CD8-positive, alpha-beta memory T cell (primary cell): ENCODE results near the gene TRERF1. TPM values are rescaled to one million over a fixed set of nuclear protein-coding genes. Genes with fewer than 3 reads are reported as not detected.

Experiments
- CTCF ChIA-PET: fragments of 350-600 bp; sonication (Branson Sonifier 250); formaldehyde crosslinking; loops from one replicate; lab custom pipeline; 2021; ENCODE audit warnings: antibody characterized with exemption; lab: Charles Lee
- POLR2A ChIA-PET: fragments of 350-600 bp; sonication (Branson Sonifier 250); formaldehyde crosslinking; loops from one replicate; lab custom pipeline; 2021; ENCODE audit warnings: antibody characterized with exemption; lab: Charles Lee
- DNase-seq, 5 donors: peaks; one replicate each; pipeline versions ENCODE4 v3.0.0 to v3.0.0-alpha.2; 2020 to 2022; ENCODE audit warnings: mixed read lengths in 1 of 5
- H3K27ac ChIP-seq: one replicate; pipeline ENCODE4 v1.7.0; 2013; ENCODE audit warnings: low read depth, mild to moderate bottlenecking, low read length, moderate library complexity
- H3K27me3 ChIP-seq: 2 replicates; pipeline ENCODE4 v1.7.0; 2013; ENCODE audit warnings: low read length, mild to moderate bottlenecking; ENCODE audit not compliant: insufficient read depth, poor library complexity, severe bottlenecking
- H3K36me3 ChIP-seq: 2 replicates; pipeline ENCODE4 v1.7.0; 2013; ENCODE audit warnings: mild to moderate bottlenecking, low read length, moderate library complexity; ENCODE audit not compliant: insufficient read depth
- H3K4me1 ChIP-seq: 2 replicates; pipeline ENCODE4 v1.7.0; 2013; ENCODE audit warnings: mild to moderate bottlenecking, low read length, moderate library complexity; ENCODE audit not compliant: insufficient read depth
- H3K4me3 ChIP-seq: 2 replicates; pipeline ENCODE4 v1.7.0; 2013; ENCODE audit warnings: mild to moderate bottlenecking, low read length
- H3K9me3 ChIP-seq: 2 replicates; pipeline ENCODE4 v1.7.0; 2013; ENCODE audit warnings: mild to moderate bottlenecking, low read length
- H3K27ac Mint-ChIP-seq, 8 donors: one replicate each; pipeline ENCODE4 v1.8.0; 2020 to 2021; ENCODE audit warnings: mixed read lengths in 8 of 8, mild to moderate bottlenecking in 6 of 8, inconsistent platforms in 3 of 8, moderate library complexity in 3 of 8
- H3K27me3 Mint-ChIP-seq, 2 donors: one replicate each; pipeline ENCODE4 v1.8.0; 2020 to 2021; ENCODE audit warnings: mixed read lengths in 2 of 2, mild to moderate bottlenecking in 1 of 2, moderate library complexity in 1 of 2
- H3K36me3 Mint-ChIP-seq, 3 donors: one replicate each; pipeline ENCODE4 v1.8.0; 2020 to 2021; ENCODE audit warnings: mixed read lengths in 3 of 3, inconsistent platforms in 1 of 3, mild to moderate bottlenecking in 1 of 3
- H3K4me1 Mint-ChIP-seq, 3 donors: one replicate each; pipeline ENCODE4 v1.8.0; 2020 to 2021; ENCODE audit warnings: mixed read lengths in 3 of 3, inconsistent platforms in 1 of 3, mild to moderate bottlenecking in 1 of 3
- H3K4me3 Mint-ChIP-seq, 7 donors: one replicate each; pipeline ENCODE4 v1.8.0; 2020 to 2021; ENCODE audit warnings: mixed read lengths in 7 of 7, mild to moderate bottlenecking in 6 of 7, moderate library complexity in 4 of 7, inconsistent platforms in 2 of 7
- H3K9me3 Mint-ChIP-seq, 5 donors: one replicate each; pipeline ENCODE4 v1.8.0; 2020 to 2022; ENCODE audit warnings: mixed read lengths in 5 of 5, mild to moderate bottlenecking in 3 of 5, moderate library complexity in 2 of 5, inconsistent platforms in 1 of 5
- polyA plus RNA-seq: library from polyadenylated mRNA; unstranded; fragments of 300-500 nt; fragmentation: Illumina TruSeq; gene quantifications from one replicate; pipeline ENCODE4 v1.2.3, GENCODE V29; 2021
- total RNA-seq, 2 experiments: library from RNA; stranded (reverse); gene quantifications; one replicate each; pipeline ENCODE4 v1.2.3, GENCODE V29; 2021

TRERF1 gene
- total and polyA plus RNA-seq, 3 experiments from 2014 or later = 10.2 to 10.6 (median 10.3) TPM

DNA sequence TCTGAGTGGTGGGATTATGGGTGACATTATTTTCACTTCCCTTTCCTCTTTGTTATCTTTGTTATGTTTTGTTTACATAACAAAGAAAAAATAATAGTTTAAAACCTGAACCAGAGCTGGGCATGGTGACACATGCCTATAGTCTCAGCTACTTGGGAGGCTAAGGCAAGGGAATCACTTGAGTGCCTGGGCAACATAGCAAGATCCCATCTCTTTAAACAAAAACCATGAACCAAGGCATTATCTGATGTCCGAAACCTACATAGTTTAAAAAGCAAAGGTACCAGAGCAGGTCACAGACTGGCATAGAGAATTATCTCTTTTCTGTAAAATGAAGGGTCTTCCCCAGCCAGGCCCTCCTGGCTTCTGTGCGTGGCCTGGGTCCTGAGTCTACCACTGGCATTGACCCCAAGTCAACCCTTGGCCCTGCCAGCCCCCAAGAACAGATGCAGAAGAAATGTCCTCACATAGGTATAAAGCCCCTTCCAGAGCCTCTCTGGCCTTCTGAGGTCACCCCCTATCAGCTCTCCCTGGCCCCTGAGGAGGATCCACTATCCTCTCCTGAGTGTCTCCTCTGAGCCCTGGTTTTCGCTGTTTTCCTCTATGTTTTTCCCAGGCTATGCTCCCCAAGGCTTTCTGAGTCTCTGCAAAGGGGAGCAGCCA is 81.3 kb downstream of the TRERF1 start:
- H3K27me3 Mint-ChIP-seq = no peaks in the 10 kb centered on the region
- Histone ChIP-seq H3K27ac (no peak overlapping the region), H3K36me3 (no peaks in the 10 kb centered on the region), H3K4me1 (peaks cover 83% of the 10 kb centered on the region), H3K4me3 (no peak overlapping the region), H3K9me3 (no peaks in the 10 kb centered on the region), H3K27me3 (no peaks in the 10 kb centered on the region)
- no peak for DNase-seq
- H3K4me3 Mint-ChIP-seq = no peak overlapping the region
- peaks cover 0 to 6% (median 4%) of the 10 kb centered on the region in 3 donors for H3K36me3 Mint-ChIP-seq
- POLR2A ChIA-PET = no interaction called here
- H3K9me3 Mint-ChIP-seq = no peaks in the 10 kb centered on the region
- H3K4me1 Mint-ChIP-seq = peaks cover 77 to 86% (median 79%) of the 10 kb centered on the region in 3 donors
- H3K27ac Mint-ChIP-seq = peak overlapping the region; percentile 33 to 100 (median 70)
- CTCF ChIA-PET = no interaction called here

DNA sequence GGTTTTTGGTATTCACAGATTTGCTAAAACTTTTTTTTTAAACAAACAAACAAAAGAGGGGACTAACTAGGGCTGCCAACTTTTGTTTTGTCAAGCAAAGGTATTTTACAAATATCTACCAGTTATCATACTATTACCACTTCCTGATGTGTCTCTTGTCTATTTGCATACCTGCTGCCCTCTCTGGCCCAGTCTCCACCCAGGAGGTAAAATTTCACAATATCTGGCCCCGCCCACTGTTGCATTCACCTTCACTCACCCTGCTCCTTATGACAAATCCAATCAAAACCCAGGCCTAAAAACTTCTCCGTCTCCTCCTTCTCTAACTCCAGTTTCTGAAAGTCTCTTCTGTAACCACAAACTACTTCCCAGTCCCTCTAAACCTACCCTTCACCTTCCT is 82.2 kb downstream of the TRERF1 start:
- Histone ChIP-seq H3K4me1 (peaks cover 85% of the 10 kb centered on the region), H3K36me3 (no peaks in the 10 kb centered on the region), H3K9me3 (no peaks in the 10 kb centered on the region), H3K4me3 (no peak overlapping the region), H3K27me3 (no peaks in the 10 kb centered on the region), H3K27ac (no peak overlapping the region)
- Mint-ChIP-seq H3K4me3 (peak overlapping the region; percentile 24 to 83 (median 58)), H3K27me3 (no peaks in the 10 kb centered on the region), H3K36me3 (peaks cover 0 to 6% (median 5%) of the 10 kb centered on the region in 3 donors), H3K9me3 (no peaks in the 10 kb centered on the region), H3K4me1 (peaks cover 80 to 89% (median 81%) of the 10 kb centered on the region in 3 donors), H3K27ac (peak overlapping the region; percentile 71 to 100 (median 86))
- ChIA-PET POLR2A (interaction anchor here (0.6 kb wide), 1 partner anchor 182 kb away, joined by 3 read pairs; no protein-coding TSS in a partner anchor), CTCF (no interaction called here)
- no peak for DNase-seq

DNA sequence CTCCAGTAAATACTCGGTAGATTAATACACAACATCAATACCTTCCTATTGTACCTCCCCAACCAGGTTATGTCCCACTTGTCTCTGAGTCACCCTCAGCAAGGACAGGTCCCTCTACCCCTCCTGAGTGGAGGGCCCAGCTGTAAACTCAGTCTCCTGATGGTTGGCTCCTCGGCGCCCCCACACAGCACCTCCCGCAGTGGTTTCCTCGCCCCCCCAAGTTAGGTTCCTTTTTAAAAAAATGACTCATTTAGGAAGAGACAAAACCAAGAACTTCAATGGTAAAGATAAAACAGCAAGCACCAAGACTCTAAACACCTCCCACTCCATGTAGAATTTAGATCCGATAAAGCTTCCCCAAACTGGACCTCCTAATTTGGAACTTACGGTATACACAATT is 83.5 kb downstream of the TRERF1 start:
- H3K27me3 ChIP-seq = no peaks in the 10 kb centered on the region
- no peaks in the 10 kb centered on the region for H3K36me3 ChIP-seq
- peak overlapping the region; percentile 48 for H3K4me3 ChIP-seq
- CTCF ChIA-PET = interaction anchor here (0.7 to 2.9 kb wide), 6 partner anchors 18 to 82 kb away, joined by 3 to 16 read pairs (median 4); no protein-coding TSS in a partner anchor
- peak in 4 of 5 donors; percentile 22 to 76 (median 44) for DNase-seq
- Mint-ChIP-seq H3K27me3 (no peaks in the 10 kb centered on the region), H3K4me1 (peaks cover 81 to 97% (median 83%) of the 10 kb centered on the region in 3 donors), H3K36me3 (peaks cover 0 to 14% (median 5%) of the 10 kb centered on the region in 3 donors), H3K27ac (peak overlapping the region; percentile 85 to 100 (median 92)), H3K4me3 (peak overlapping the region; percentile 57 to 90 (median 84)), H3K9me3 (no peaks in the 10 kb centered on the region)
- H3K27ac ChIP-seq = peak overlapping the region; percentile 55
- no peaks in the 10 kb centered on the region for H3K9me3 ChIP-seq
- H3K4me1 ChIP-seq = peaks cover 76% of the 10 kb centered on the region
- POLR2A ChIA-PET = interaction anchor here (1.2 to 3.1 kb wide), 4 partner anchors 9 to 85 kb away, joined by 3 to 22 read pairs (median 6); no protein-coding TSS in a partner anchor

DNA sequence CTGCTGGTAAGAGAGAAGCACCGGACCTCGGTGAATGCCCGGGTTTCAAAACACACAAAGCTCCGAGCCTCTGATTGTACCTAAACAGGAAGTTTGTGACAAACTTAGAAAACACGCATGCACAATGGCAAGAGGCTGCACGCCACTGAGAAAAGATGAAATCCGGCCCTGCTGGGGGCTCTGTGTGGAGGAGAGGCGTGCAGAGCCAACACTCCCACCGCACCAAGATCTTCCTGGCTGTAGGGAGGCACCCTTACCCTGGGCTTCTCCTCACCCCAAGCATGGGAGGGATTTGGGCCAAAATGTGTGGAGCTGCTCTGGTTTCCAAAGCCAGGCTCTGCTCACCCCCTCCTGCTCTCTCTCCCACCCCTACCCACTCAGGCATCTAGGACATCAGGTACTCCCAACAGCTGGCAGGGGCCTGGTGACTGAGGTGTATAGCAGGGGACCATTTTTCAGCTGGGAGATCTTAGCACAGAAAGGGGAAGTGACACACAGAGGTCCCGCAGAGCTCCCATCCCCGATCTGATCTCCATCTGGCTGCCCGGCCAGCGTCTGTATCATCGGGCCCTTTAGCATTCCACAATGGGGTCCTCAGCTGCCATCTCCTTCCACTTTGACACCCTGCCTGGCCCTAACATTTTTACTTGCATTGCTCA is 84.2 kb downstream of the TRERF1 start:
- DNase-seq = peak in 1 of 5 donors; percentile 32
- Histone ChIP-seq H3K4me1 (peaks cover 69% of the 10 kb centered on the region), H3K27me3 (no peaks in the 10 kb centered on the region), H3K9me3 (no peaks in the 10 kb centered on the region), H3K27ac (peak overlapping the region; percentile 55), H3K36me3 (peaks cover 1% of the 10 kb centered on the region), H3K4me3 (peak overlapping the region; percentile 48)
- CTCF ChIA-PET = interaction anchor here (0.7 to 2.9 kb wide), 11 partner anchors 8 to 180 kb away, joined by 3 to 16 read pairs (median 4); no protein-coding TSS in a partner anchor
- Mint-ChIP-seq H3K27ac (peak overlapping the region; percentile 85 to 100 (median 92)), H3K36me3 (peaks cover 0 to 20% (median 6%) of the 10 kb centered on the region in 3 donors), H3K27me3 (no peaks in the 10 kb centered on the region), H3K9me3 (no peaks in the 10 kb centered on the region), H3K4me1 (peaks cover 76 to 94% (median 82%) of the 10 kb centered on the region in 3 donors), H3K4me3 (peak overlapping the region; percentile 57 to 90 (median 84))
- POLR2A ChIA-PET = interaction anchor here (0.6 to 3.1 kb wide), 7 partner anchors 9 to 88 kb away, joined by 3 to 22 read pairs (median 4); no protein-coding TSS in a partner anchor

- Histone ChIP-seq H3K36me3 (peaks cover 6% of the 10 kb centered on the region), H3K27ac (peak overlapping the region; percentile 55), H3K4me1 (peaks cover 64% of the 10 kb centered on the region), H3K9me3 (no peaks in the 10 kb centered on the region), H3K4me3 (peak overlapping the region; percentile 48), H3K27me3 (no peaks in the 10 kb centered on the region)
- Mint-ChIP-seq H3K36me3 (peaks cover 2 to 24% (median 11%) of the 10 kb centered on the region in 3 donors), H3K27ac (peak overlapping the region; percentile 85 to 100 (median 92)), H3K4me1 (peaks cover 73 to 89% (median 82%) of the 10 kb centered on the region in 3 donors), H3K9me3 (no peaks in the 10 kb centered on the region), H3K4me3 (peak overlapping the region; percentile 57 to 90 (median 84)), H3K27me3 (no peaks in the 10 kb centered on the region)
- ChIA-PET POLR2A (interaction anchor here (0.6 to 3.1 kb wide), 7 partner anchors 18 to 88 kb away, joined by 3 to 22 read pairs (median 4); no protein-coding TSS in a partner anchor), CTCF (interaction anchor here (0.7 to 2.9 kb wide), 10 partner anchors 8 to 181 kb away, joined by 3 to 16 read pairs (median 4); no protein-coding TSS in a partner anchor)
- no peak for DNase-seq
These were observed 84.8 kb downstream of the TRERF1 start for GRCh38 chr6:42366999-42367352.

- Mint-ChIP-seq H3K4me1 (peaks cover 74 to 88% (median 88%) of the 10 kb centered on the region in 3 donors), H3K27ac (peak overlapping the region; percentile 85 to 100 (median 94)), H3K36me3 (peaks cover 7 to 32% (median 18%) of the 10 kb centered on the region in 3 donors), H3K9me3 (no peaks in the 10 kb centered on the region), H3K4me3 (peak overlapping the region; percentile 54 to 90 (median 84)), H3K27me3 (no peaks in the 10 kb centered on the region)
- no peak for DNase-seq
- peak overlapping the region; percentile 55 for H3K27ac ChIP-seq
- ChIA-PET CTCF (interaction anchor here (0.7 to 2.9 kb wide), 9 partner anchors 8 to 182 kb away, joined by 3 to 16 read pairs (median 4); no protein-coding TSS in a partner anchor), POLR2A (interaction anchor here (0.5 to 3.1 kb wide), 5 partner anchors 24 to 120 kb away, joined by 3 to 22 read pairs (median 4); no protein-coding TSS in a partner anchor)
- no peaks in the 10 kb centered on the region for H3K27me3 ChIP-seq
- H3K4me1 ChIP-seq = peaks cover 63% of the 10 kb centered on the region
- peak overlapping the region; percentile 48 for H3K4me3 ChIP-seq
- no peaks in the 10 kb centered on the region for H3K9me3 ChIP-seq
- H3K36me3 ChIP-seq = peaks cover 6% of the 10 kb centered on the region
These were observed 85.6 kb downstream of the TRERF1 start for GRCh38 chr6:42366011-42366705.

- CTCF ChIA-PET = interaction anchor here (2.8 kb wide), 1 partner anchor 183 kb away, joined by 8 read pairs; no protein-coding TSS in a partner anchor
These were observed 86.7 kb downstream of the TRERF1 start for GRCh38 chr6:42365021-42365420.

More at GRCh38 chr6:42365021-42365420, 86.7 kb downstream of the TRERF1 start:
- Histone ChIP-seq H3K9me3 (no peaks in the 10 kb centered on the region), H3K4me3 (no peak overlapping the region), H3K27me3 (no peaks in the 10 kb centered on the region), H3K27ac (no peak overlapping the region), H3K4me1 (peaks cover 57% of the 10 kb centered on the region), H3K36me3 (peaks cover 6% of the 10 kb centered on the region)
- Mint-ChIP-seq H3K27me3 (no peaks in the 10 kb centered on the region), H3K4me1 (peaks cover 66 to 81% (median 81%) of the 10 kb centered on the region in 3 donors), H3K27ac (peak overlapping the region; percentile 25 to 97 (median 92)), H3K9me3 (no peaks in the 10 kb centered on the region), H3K36me3 (peaks cover 12 to 39% (median 18%) of the 10 kb centered on the region in 3 donors), H3K4me3 (peak overlapping the region in 5 of 7 donors; percentile 21 to 85 (median 59))
- no peak for DNase-seq
- POLR2A ChIA-PET = no interaction called here
